ENCODE measurements around the gene DAAM1. TPM values are rescaled to one million over a fixed set of nuclear protein-coding genes. Genes with fewer than 3 reads are reported as not detected.

Gene DAAM1
- polyA plus RNA-seq, 2 of the 4 experiments (the other 2 are of a cell fraction): 6.8 to 10.8 TPM

DNA sequence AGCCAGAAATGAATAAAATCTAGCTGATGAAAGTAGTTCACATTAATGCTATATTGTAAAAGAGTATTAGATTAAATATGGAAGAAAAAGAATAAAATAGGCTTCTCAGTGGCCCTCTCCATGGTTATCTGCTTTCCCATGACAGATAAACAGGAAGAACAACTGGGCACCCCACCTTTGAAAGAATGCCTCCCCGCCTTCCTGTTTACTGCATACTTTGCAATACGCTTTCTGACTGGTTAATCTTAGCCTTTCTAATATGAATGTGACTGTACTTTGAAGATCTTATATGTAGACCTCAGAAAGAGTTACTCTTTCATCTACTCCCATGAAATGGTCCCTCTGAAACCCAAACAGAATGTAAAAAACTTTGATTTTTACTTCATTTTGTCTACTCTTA lies 34.1 kb upstream of the DAAM1 start:
- POLR2A ChIA-PET: no interaction called here
- no peak overlapping the region for H3K4me2 ChIP-seq
- WGBS (ENCODE audit: missing lambda C conversion rate): 63% methylated on average over 2 of the region's 2 CpGs
- no peaks in the 10 kb centered on the region for H3K4me1 ChIP-seq
- H3K9me3 ChIP-seq: no peaks in the 10 kb centered on the region
- CTCF ChIA-PET: interaction anchor here (0.7 kb wide), 1 partner anchor 126 kb away, joined by 3 read pairs; no protein-coding TSS in a partner anchor
- FAIRE-seq (no peak), ATAC-seq (no peak), DNase-seq (ENCODE audit: low read depth in 1 of 2, low spot score in 1 of 2) (no peak)
- no peak overlapping the region for H3K27ac ChIP-seq
- TF ChIP-seq FOSL2 (IDR thresholded peaks at IDR 0.05) (no peak), FOSL2 (CRISPR knock-in tag; IDR thresholded peaks at IDR 0.05) (no peak), JUNB (IDR thresholded peaks at IDR 0.05) (no peak), EHMT2 (IDR thresholded peaks at IDR 0.05; ENCODE audit: low read depth) (no peak), POLR2A (IDR thresholded peaks at IDR 0.05; ENCODE audit: low read length) (no peak), RARB (CRISPR knock-in tag; IDR thresholded peaks at IDR 0.05) (no peak), MAFK (IDR thresholded peaks at IDR 0.05; ENCODE audit: partially characterized antibody) (no peak), ZC3H11A (IDR thresholded peaks at IDR 0.05) (no peak), HOXB5 (CRISPR knock-in tag; IDR thresholded peaks at IDR 0.05) (no peak), ESRRA (IDR thresholded peaks at IDR 0.05; ENCODE audit: borderline replicate concordance, low read length) (no peak), NPAS2 (CRISPR knock-in tag; IDR thresholded peaks at IDR 0.05; ENCODE audit: borderline replicate concordance) (no peak), RNF2 (IDR thresholded peaks at IDR 0.05; ENCODE audit: borderline replicate concordance, low read depth) (no peak), TFCP2L1 (CRISPR knock-in tag; IDR thresholded peaks at IDR 0.05) (no peak), BHLHE40 (IDR thresholded peaks at IDR 0.05; ENCODE audit: low read depth, low read length) (no peak), CHD2 (IDR thresholded peaks at IDR 0.05; ENCODE audit: low read length, partially characterized antibody) (no peak), RFX5 (IDR thresholded peaks at IDR 0.05) (no peak), SMC3 (IDR thresholded peaks at IDR 0.05) (no peak), RCOR1 (IDR thresholded peaks at IDR 0.05; ENCODE audit: low read depth, low read length) (no peak)
- TF ChIP-seq, protein P1, sequence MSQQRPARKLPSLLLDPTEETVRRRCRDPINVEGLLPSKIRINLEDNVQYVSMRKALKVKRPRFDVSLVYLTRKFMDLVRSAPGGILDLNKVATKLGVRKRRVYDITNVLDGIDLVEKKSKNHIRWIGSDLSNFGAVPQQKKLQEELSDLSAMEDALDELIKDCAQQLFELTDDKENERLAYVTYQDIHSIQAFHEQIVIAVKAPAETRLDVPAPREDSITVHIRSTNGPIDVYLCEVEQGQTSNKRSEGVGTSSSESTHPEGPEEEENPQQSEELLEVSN (IDR thresholded peaks at IDR 0.05; ENCODE audit: borderline replicate concordance, low read depth): no peak
- no peak overlapping the region for H3K4me3 ChIP-seq

DNA sequence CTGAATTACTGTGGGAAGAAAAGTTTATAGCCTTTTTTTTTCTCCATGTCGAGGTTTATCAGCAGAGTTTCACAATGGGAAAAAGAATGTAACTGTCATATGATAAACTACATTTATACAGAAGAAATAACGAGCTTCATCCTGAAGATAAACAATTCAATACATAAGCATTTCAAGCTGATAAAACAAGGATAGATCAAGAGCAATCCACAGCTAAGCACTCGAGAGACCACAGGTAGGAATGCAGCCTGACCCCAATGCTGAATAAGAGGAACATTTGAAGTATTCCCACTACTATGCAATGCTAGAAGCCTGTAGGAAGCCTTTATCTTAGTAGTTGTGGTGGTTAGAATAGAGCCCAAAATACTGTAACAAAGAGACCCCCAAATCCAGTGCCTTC lies 32.6 kb upstream of the DAAM1 start:
- H3K9me3 ChIP-seq: no peaks in the 10 kb centered on the region
- FAIRE-seq (no peak), DNase-seq (ENCODE audit: low read depth in 1 of 2, low spot score in 1 of 2) (no peak), ATAC-seq (no peak)
- CTCF ChIA-PET: interaction anchor here (1.1 kb wide), 1 partner anchor 287 kb away, joined by 3 read pairs; no protein-coding TSS in a partner anchor
- POLR2A ChIA-PET: no interaction called here
- H3K27ac ChIP-seq: no peak overlapping the region
- TF ChIP-seq TP53 (CRISPR knock-in tag; IDR thresholded peaks at IDR 0.05): no peak
- no peak for TF ChIP-seq GATA3 (IDR thresholded peaks at IDR 0.05; ENCODE audit: borderline replicate concordance)
- no peak for TF ChIP-seq RNF2 (IDR thresholded peaks at IDR 0.05; ENCODE audit: borderline replicate concordance, low read depth)
- TF ChIP-seq HOXA7 (CRISPR knock-in tag; IDR thresholded peaks at IDR 0.05): no peak
- TF ChIP-seq NPAS2 (CRISPR knock-in tag; IDR thresholded peaks at IDR 0.05; ENCODE audit: borderline replicate concordance): no peak
- TF ChIP-seq, protein P2, sequence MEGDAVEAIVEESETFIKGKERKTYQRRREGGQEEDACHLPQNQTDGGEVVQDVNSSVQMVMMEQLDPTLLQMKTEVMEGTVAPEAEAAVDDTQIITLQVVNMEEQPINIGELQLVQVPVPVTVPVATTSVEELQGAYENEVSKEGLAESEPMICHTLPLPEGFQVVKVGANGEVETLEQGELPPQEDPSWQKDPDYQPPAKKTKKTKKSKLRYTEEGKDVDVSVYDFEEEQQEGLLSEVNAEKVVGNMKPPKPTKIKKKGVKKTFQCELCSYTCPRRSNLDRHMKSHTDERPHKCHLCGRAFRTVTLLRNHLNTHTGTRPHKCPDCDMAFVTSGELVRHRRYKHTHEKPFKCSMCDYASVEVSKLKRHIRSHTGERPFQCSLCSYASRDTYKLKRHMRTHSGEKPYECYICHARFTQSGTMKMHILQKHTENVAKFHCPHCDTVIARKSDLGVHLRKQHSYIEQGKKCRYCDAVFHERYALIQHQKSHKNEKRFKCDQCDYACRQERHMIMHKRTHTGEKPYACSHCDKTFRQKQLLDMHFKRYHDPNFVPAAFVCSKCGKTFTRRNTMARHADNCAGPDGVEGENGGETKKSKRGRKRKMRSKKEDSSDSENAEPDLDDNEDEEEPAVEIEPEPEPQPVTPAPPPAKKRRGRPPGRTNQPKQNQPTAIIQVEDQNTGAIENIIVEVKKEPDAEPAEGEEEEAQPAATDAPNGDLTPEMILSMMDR (IDR thresholded peaks at IDR 0.05): no peak
- TF ChIP-seq JUN (IDR thresholded peaks at IDR 0.05): no peak
- TF ChIP-seq, protein P3, sequence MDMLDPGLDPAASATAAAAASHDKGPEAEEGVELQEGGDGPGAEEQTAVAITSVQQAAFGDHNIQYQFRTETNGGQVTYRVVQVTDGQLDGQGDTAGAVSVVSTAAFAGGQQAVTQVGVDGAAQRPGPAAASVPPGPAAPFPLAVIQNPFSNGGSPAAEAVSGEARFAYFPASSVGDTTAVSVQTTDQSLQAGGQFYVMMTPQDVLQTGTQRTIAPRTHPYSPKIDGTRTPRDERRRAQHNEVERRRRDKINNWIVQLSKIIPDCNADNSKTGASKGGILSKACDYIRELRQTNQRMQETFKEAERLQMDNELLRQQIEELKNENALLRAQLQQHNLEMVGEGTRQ (IDR thresholded peaks at IDR 0.05): no peak
- no peak for TF ChIP-seq RARB (CRISPR knock-in tag; IDR thresholded peaks at IDR 0.05)
- no peak overlapping the region for H3K4me3 ChIP-seq
- no peak overlapping the region for H3K4me2 ChIP-seq
- 21% methylated on average over 3 of the region's 3 CpGs for WGBS (ENCODE audit: missing lambda C conversion rate)
- H3K4me1 ChIP-seq: peaks cover 4% of the 10 kb centered on the region; the same call in 1 of the 3 replicates

Measured in A549 (cell line).